ENCODE data around the gene MAP4.
"Not testable (repeated sequence)": the region's sequence is repeated elsewhere in the genome, so short reads cannot be mapped to it uniquely, and the experiment has no call there.

MAP4 gene

GRCh38 chr3:48013288-48013980 lies 2.8 kb downstream of the MAP4 start:
- no peak for DNase-seq

GRCh38 chr3:48012659-48013058 lies 3.6 kb downstream of the MAP4 start:
- no peak for DNase-seq

- not testable (repeated sequence) for DNase-seq
These were observed 8.2 kb downstream of the MAP4 start for GRCh38 chr3:48008066-48008465.

- not testable (repeated sequence) for DNase-seq
These were observed 8.9 kb downstream of the MAP4 start for GRCh38 chr3:48007361-48007760.

GRCh38 chr3:48006794-48007193 lies 9.4 kb downstream of the MAP4 start:
- not testable (repeated sequence) for DNase-seq

GRCh38 chr3:48004694-48005093 lies 11.5 kb downstream of the MAP4 start:
- no peak for DNase-seq

- DNase-seq, result no peak
These were observed 13.4 kb downstream of the MAP4 start for GRCh38 chr3:48002787-48003186.

GRCh38 chr3:48001991-48002390 lies 14.2 kb downstream of the MAP4 start:
- no peak for DNase-seq

- DNase-seq, result no peak
These were observed 16.0 kb downstream of the MAP4 start for GRCh38 chr3:48000212-48000611.

GRCh38 chr3:47996440-47996839 lies 19.8 kb downstream of the MAP4 start:
- DNase-seq, result no peak

- no peak for DNase-seq
These were observed 22.0 kb downstream of the MAP4 start for GRCh38 chr3:47994180-47994579.

GRCh38 chr3:47991341-47991740 lies 24.9 kb downstream of the MAP4 start:
- DNase-seq, result no peak

- peak; percentile 44 for DNase-seq
These were observed 26.2 kb downstream of the MAP4 start for GRCh38 chr3:47989981-47990440.

- no peak for DNase-seq
These were observed 30.8 kb downstream of the MAP4 start for GRCh38 chr3:47985381-47985780.

- DNase-seq, result no peak
These were observed 32.0 kb downstream of the MAP4 start for GRCh38 chr3:47984075-47984728.

- DNase-seq, result no peak
These were observed 35.4 kb downstream of the MAP4 start for GRCh38 chr3:47980795-47981194.

GRCh38 chr3:47979070-47979469 lies 37.1 kb downstream of the MAP4 start:
- no peak for DNase-seq

GRCh38 chr3:47978386-47978785 lies 37.8 kb downstream of the MAP4 start:
- DNase-seq, result no peak

- no peak for DNase-seq
These were observed 40.0 kb downstream of the MAP4 start for GRCh38 chr3:47976135-47976732.

- DNase-seq, result no peak
These were observed 41.2 kb downstream of the MAP4 start for GRCh38 chr3:47974974-47975470.

GRCh38 chr3:47971081-47971480 lies 45.1 kb downstream of the MAP4 start:
- no peak for DNase-seq

- DNase-seq, result no peak
These were observed 51.5 kb downstream of the MAP4 start for GRCh38 chr3:47964740-47965139.

- DNase-seq, result no peak
These were observed 54.2 kb downstream of the MAP4 start for GRCh38 chr3:47961815-47962606.

Data from NCI-H1048 (cell line).